Measurements from ENCODE around the gene PFDN2. TPM values are rescaled to one million over a fixed set of nuclear protein-coding genes. Genes with fewer than 3 reads are reported as not detected.

PFDN2 gene
- total and polyA plus RNA-seq, 10 of the 15 experiments (the other 5 are each of a cell fraction or from before 2014, with no cell fraction given): 30.0 to 141 (median 80.5) TPM

GRCh38 chr1:161068306-161069234 is 49.3 kb downstream of the PFDN2 start:
- SMC1A ChIA-PET (ENCODE audit: uncharacterized antibody, unreplicated experiment): interaction anchor here (0.5 to 9.0 kb wide), 19 partner anchors 9 to 271 kb away, joined by 3 to 134 read pairs (median 5); partner anchors contain the start of genes F11R, KLHDC9, NIT1 and PFDN2
- intact Hi-C loops (cut with micrococcal nuclease; ENCODE audit: unreplicated experiment): loop anchor here (1.0 to 2.0 kb wide), 3 partner anchors 22 to 76 kb away; no protein-coding TSS in a partner anchor
- Histone ChIP-seq H2AFZ (ENCODE audit: control insufficient read depth, low read depth, low read length) (no peak overlapping the region), H3K9ac (ENCODE audit: control insufficient read depth, insufficient read depth, low read length) (peak overlapping the region; percentile 98), H3K79me2 (ENCODE audit: control insufficient read depth, insufficient read depth, low read length) (peaks cover 56% of the 10 kb centered on the region), H3K4me2 (ENCODE audit: control insufficient read depth, insufficient read depth) (peak overlapping the region; percentile 99), H3K4me1 (ENCODE audit: control insufficient read depth, insufficient read depth, low read length) (peaks cover 20% of the 10 kb centered on the region), H3K9me3 (replicated peaks; ENCODE audit: control insufficient read depth, insufficient read depth, low read length) (no peaks in the 10 kb centered on the region), H3K4me3 (peak overlapping the region; percentile 94), H4K20me1 (ENCODE audit: control insufficient read depth, insufficient read depth) (peaks cover 11% of the 10 kb centered on the region; the same call in 1 of the 2 replicates), H3K27ac (ENCODE audit: control insufficient read depth, insufficient read depth) (peak overlapping the region; percentile 98), H3K36me3 (ENCODE audit: control insufficient read depth in 2 of 2, insufficient read depth in 2 of 2, low read length in 1 of 2) (0 out of 4 replicates have a peak, but pooled peaks cover 0 to 9% of the 10 kb centered on the region in 2 experiments), H3K27me3 (replicated peaks in 1 of 2; ENCODE audit: control insufficient read depth in 2 of 2, insufficient read depth in 2 of 2, low read length in 1 of 2) (no peaks in the 10 kb centered on the region)
- 0% methylated on average over 9 of the region's 10 CpGs for WGBS (ENCODE audit: insufficient coverage, insufficient replicate concordance, low lambda C conversion rate, missing lambda C conversion rate)
- DNase-seq (ENCODE audit: low read depth, low spot score): peak; percentile 86
- RAD21 ChIA-PET (ENCODE audit: unreplicated experiment): interaction anchor here (0.6 to 7.1 kb wide), 22 partner anchors 23 to 429 kb away, joined by 3 to 107 read pairs (median 4); partner anchors contain the start of genes F11R, KLHDC9, NIT1 and PFDN2
- FAIRE-seq: peak; percentile 95
- CTCF ChIA-PET: interaction anchor here (0.8 to 8.6 kb wide), 10 partner anchors 23 to 123 kb away, joined by 3 to 111 read pairs (median 6); partner anchors contain the start of genes KLHDC9, TSTD1 and USF1
- ATAC-seq: peak; percentile 81
- TSS peak; percentile 98 for BruUV-seq (replicated peaks)
- in situ Hi-C loops (cut with MboI): no loop called here
- POLR2A ChIA-PET: interaction anchor here (0.5 to 6.8 kb wide), 21 partner anchors 8 to 272 kb away, joined by 3 to 139 read pairs (median 4); partner anchors contain the start of genes F11R, KLHDC9, LY9 and NIT1
- TF ChIP-seq HSF1 (IDR thresholded peaks at IDR 0.05; ENCODE audit: low read depth, low read length) (no peak), BRCA1 (IDR thresholded peaks at IDR 0.05; ENCODE audit: low read depth, low read length) (no peak), MXI1 (IDR thresholded peaks at IDR 0.05; ENCODE audit: low read depth, low read length) (no peak), SUZ12 (IDR thresholded peaks at IDR 0.05; ENCODE audit: unreplicated experiment) (no peak), ATF3 (IDR thresholded peaks at IDR 0.05; ENCODE audit: borderline replicate concordance, extremely low read depth, low read depth, low read length) (no peak), TCF12 (IDR thresholded peaks at IDR 0.05; ENCODE audit: low read depth, low read length) (no peak), KAT2A (conservative IDR thresholded peaks at IDR 0.05; ENCODE audit: control insufficient read depth, low read depth, low read length) (no peak), DPF2 (IDR thresholded peaks at IDR 0.05) (peak; percentile 11; the same call in 1 of the 2 replicates), CBX3 (IDR thresholded peaks at IDR 0.05; ENCODE audit: borderline replicate concordance, low read depth) (no peak), YY1 (IDR thresholded peaks at IDR 0.05; ENCODE audit: low read depth, low read length) (peak; percentile 59), EGR1 (IDR thresholded peaks at IDR 0.05; ENCODE audit: borderline replicate concordance in 1 of 2, low read depth in 2 of 2, low read length in 2 of 2) (0 out of 3 replicates have a peak, but pooled peaks of 1 of the 2 experiments have one; percentile 5), NR2C1 (IDR thresholded peaks at IDR 0.05) (no peak), MEF2B (IDR thresholded peaks at IDR 0.05; ENCODE audit: partially characterized antibody, poor library complexity, severe bottlenecking) (no peak), BMI1 (IDR thresholded peaks at IDR 0.05; ENCODE audit: borderline replicate concordance) (0 out of 2 replicates have a peak, but pooled peaks have one; percentile 34), MTA3 (IDR thresholded peaks at IDR 0.05; ENCODE audit: borderline replicate concordance, low read length) (peak; percentile 88; the same call in 1 of the 2 replicates), SIX5 (IDR thresholded peaks at IDR 0.05; ENCODE audit: low read depth, low read length, severe bottlenecking) (no peak), PKNOX1 (IDR thresholded peaks at IDR 0.05) (peak; percentile 61), SMAD1 (IDR thresholded peaks at IDR 0.05; ENCODE audit: low read depth, partially characterized antibody) (peak; percentile 35)
